ENCODE data around the gene TAS2R1. TPM values are rescaled to one million over a fixed set of nuclear protein-coding genes. Genes with fewer than 3 reads are reported as not detected.

Gene TAS2R1
- total and polyA plus RNA-seq, 10 of the 15 experiments (the other 5 are each of a cell fraction or from before 2014, with no cell fraction given): not detected

GRCh38 chr5:9644630-9645029, 14.5 kb upstream of the TAS2R1 start (continued):
- TF ChIP-seq ZBTB4 (CRISPR knock-in tag; IDR thresholded peaks at IDR 0.05) (no peak), TCF7 (IDR thresholded peaks at IDR 0.05; ENCODE audit: borderline replicate concordance) (no peak), USF1 (IDR thresholded peaks at IDR 0.05; ENCODE audit: borderline replicate concordance, extremely low read length, insufficient read depth, low read depth, low read length) (no peak), RBBP5 (conservative IDR thresholded peaks at IDR 0.05) (no peak), POU2F2 (IDR thresholded peaks at IDR 0.05; ENCODE audit: borderline replicate concordance, low read depth, low read length) (no peak), IRF3 (IDR thresholded peaks at IDR 0.05) (no peak), ZZZ3 (IDR thresholded peaks at IDR 0.05; ENCODE audit: control insufficient read depth, insufficient read length, low read depth) (no peak)

- 14% methylated on average over 2 of the region's 2 CpGs for WGBS (ENCODE audit: insufficient coverage, insufficient replicate concordance, low lambda C conversion rate, missing lambda C conversion rate)
- intact Hi-C loops (cut with micrococcal nuclease; ENCODE audit: unreplicated experiment) (no loop called here), in situ Hi-C loops (cut with MboI) (no loop called here)
- H4K20me1 ChIP-seq (ENCODE audit: control insufficient read depth, insufficient read depth): no peaks in the 10 kb centered on the region
- TF ChIP-seq RCOR1 (conservative IDR thresholded peaks at IDR 0.05; ENCODE audit: low read depth, low read length): no peak
- no peak for TF ChIP-seq ZNF24 (IDR thresholded peaks at IDR 0.05)
- TF ChIP-seq RELA (IDR thresholded peaks at IDR 0.05; ENCODE audit: borderline replicate concordance, partially characterized antibody): no peak
- no peak for TF ChIP-seq NFYB (IDR thresholded peaks at IDR 0.05; ENCODE audit: insufficient read depth, low read depth, low read length)
- no peak for TF ChIP-seq BCLAF1 (IDR thresholded peaks at IDR 0.05)
- TF ChIP-seq NR2C1 (IDR thresholded peaks at IDR 0.05): no peak
- no peak for TF ChIP-seq IRF4 (IDR thresholded peaks at IDR 0.05; ENCODE audit: low read depth, low read length)
- no peak for TF ChIP-seq KLF5 (IDR thresholded peaks at IDR 0.05; ENCODE audit: partially characterized antibody)
- TF ChIP-seq SIN3A (IDR thresholded peaks at IDR 0.05; ENCODE audit: low read depth, low read length): no peak
- TF ChIP-seq MYC (IDR thresholded peaks at IDR 0.05; ENCODE audit: insufficient read depth, insufficient read length, insufficient replicate concordance, low read length, severe bottlenecking): no peak
- H3K4me3 ChIP-seq: no peak overlapping the region
- H3K27me3 ChIP-seq (replicated peaks in 1 of 2; ENCODE audit: control insufficient read depth in 2 of 2, insufficient read depth in 2 of 2, low read length in 1 of 2): no peaks in the 10 kb centered on the region
- no peak overlapping the region for H3K9ac ChIP-seq (ENCODE audit: control insufficient read depth, insufficient read depth, low read length)
- no peak for ATAC-seq
- RAD21 ChIA-PET (ENCODE audit: unreplicated experiment): no interaction called here
- SMC1A ChIA-PET (ENCODE audit: uncharacterized antibody, unreplicated experiment): no interaction called here
- H3K9me3 ChIP-seq (replicated peaks; ENCODE audit: control insufficient read depth, insufficient read depth, low read length): no peaks in the 10 kb centered on the region; the same call in 2 of the 3 replicates
- CTCF ChIA-PET: no interaction called here
- no peak overlapping the region for H2AFZ ChIP-seq (ENCODE audit: control insufficient read depth, low read depth, low read length)
- H3K27ac ChIP-seq (ENCODE audit: control insufficient read depth, insufficient read depth): no peak overlapping the region
- POLR2A ChIA-PET: no interaction called here
- no peaks in the 10 kb centered on the region for H3K4me1 ChIP-seq (ENCODE audit: control insufficient read depth, insufficient read depth, low read length)
- H3K4me2 ChIP-seq (ENCODE audit: control insufficient read depth, insufficient read depth): no peak overlapping the region
- no peak for DNase-seq (ENCODE audit: low read depth, low spot score)
- FAIRE-seq: no peak
- no peaks in the 10 kb centered on the region for H3K36me3 ChIP-seq (ENCODE audit: control insufficient read depth in 2 of 2, insufficient read depth in 2 of 2, low read length in 1 of 2)
- H3K79me2 ChIP-seq (ENCODE audit: control insufficient read depth, insufficient read depth, low read length): no peaks in the 10 kb centered on the region
- BruUV-seq (replicated peaks): no TSS peak
Measured at GRCh38 chr5:9642621-9643020, 12.5 kb upstream of the TAS2R1 start.
